HG02623 (cell line): Measurements from ENCODE around the gene ASB9.
"Not testable (repeated sequence)": the region's sequence is repeated elsewhere in the genome, so short reads cannot be mapped to it uniquely, and the experiment has no call there.

Experiments
- ATAC-seq: cut with Tn5 transposase; IDR thresholded peaks from one replicate; pipeline ENCODE4 v1.9.1; 2021; ENCODE audit warnings: moderate library complexity; ENCODE audit not compliant: unreplicated experiment

The ASB9 gene

GRCh38 chrX:15269618-15270521, at the start of gene ASB9:
TSS of gene ASB9 (minus strand) at chrX:15270083. CDS start at chrX:15269874, 209 bp downstream.
- no peak for ATAC-seq

GRCh38 chrX:15319075-15319474, 49.2 kb upstream of the ASB9 start:
- no peak for ATAC-seq

- no peak for ATAC-seq
These were observed 45.6 kb upstream of the ASB9 start, which contains the start of gene ASB11 for GRCh38 chrX:15315509-15315908. TSS of gene ASB11 (minus strand) at chrX:15315640. CDS start at chrX:15315605, 35 bp downstream.

- ATAC-seq = no peak
These were observed 44.6 kb upstream of the ASB9 start for GRCh38 chrX:15314472-15314871.

GRCh38 chrX:15311119-15311518, 41.2 kb upstream of the ASB9 start:
- ATAC-seq = no peak

GRCh38 chrX:15310117-15310516, 40.2 kb upstream of the ASB9 start:
- ATAC-seq = no peak

- ATAC-seq = not testable (repeated sequence)
These were observed 36.0 kb upstream of the ASB9 start for GRCh38 chrX:15305899-15306298.

GRCh38 chrX:15301924-15302323, 32.0 kb upstream of the ASB9 start:
- ATAC-seq = no peak

GRCh38 chrX:15299941-15300851, 30.3 kb upstream of the ASB9 start:
- ATAC-seq = no peak

- ATAC-seq = no peak
These were observed 28.9 kb upstream of the ASB9 start for GRCh38 chrX:15298780-15299179.

GRCh38 chrX:15298201-15298600, 28.3 kb upstream of the ASB9 start:
- no peak for ATAC-seq

GRCh38 chrX:15293451-15293850, 23.6 kb upstream of the ASB9 start:
- ATAC-seq = no peak

GRCh38 chrX:15292861-15293260, 23.0 kb upstream of the ASB9 start:
- no peak for ATAC-seq

GRCh38 chrX:15277604-15278003, 7.7 kb upstream of the ASB9 start:
- no peak for ATAC-seq

- no peak for ATAC-seq
These were observed 5.1 kb upstream of the ASB9 start for GRCh38 chrX:15274946-15275345.

- ATAC-seq = not testable (repeated sequence)
These were observed 3.4 kb upstream of the ASB9 start for GRCh38 chrX:15273275-15273674.

- no peak for ATAC-seq
These were observed 1.9 kb upstream of the ASB9 start for GRCh38 chrX:15271757-15272156.

- ATAC-seq = no peak
These were observed 763 bp downstream of the ASB9 start for GRCh38 chrX:15269120-15269519.

- no peak for ATAC-seq
These were observed 15.0 kb downstream of the ASB9 start for GRCh38 chrX:15254852-15255251.

GRCh38 chrX:15245896-15246295, 24.0 kb downstream of the ASB9 start:
- ATAC-seq = no peak

GRCh38 chrX:15244421-15244820, 25.5 kb downstream of the ASB9 start:
- ATAC-seq = no peak
